NCI-H69 (cell line): ENCODE measurements around the gene RAPGEF6.
"Not testable (repeated sequence)": the region's sequence is repeated elsewhere in the genome, so short reads cannot be mapped to it uniquely, and the experiment has no call there.

Source experiments
- DNase-seq: peaks from one replicate; lab custom pipeline; 2025; lab: John Stamatoyannopoulos, UW

RAPGEF6 gene

GRCh38 chr5:131426011-131426410, 209.0 kb downstream of the RAPGEF6 start:
- no peak for DNase-seq

GRCh38 chr5:131423056-131423455, 212.0 kb downstream of the RAPGEF6 start:
- DNase-seq, result peak; percentile 57

GRCh38 chr5:131419877-131420276, 215.2 kb downstream of the RAPGEF6 start:
- no peak for DNase-seq

- no peak for DNase-seq
These were observed 216.2 kb downstream of the RAPGEF6 start for GRCh38 chr5:131418846-131419245.

- peak; percentile 81 for DNase-seq
These were observed 217.7 kb downstream of the RAPGEF6 start for GRCh38 chr5:131417240-131417869.

GRCh38 chr5:131416729-131417128, 218.3 kb downstream of the RAPGEF6 start:
- no peak for DNase-seq

GRCh38 chr5:131413605-131414559, 221.1 kb downstream of the RAPGEF6 start:
- DNase-seq, result no peak

GRCh38 chr5:131406975-131407638, 227.9 kb downstream of the RAPGEF6 start:
- DNase-seq, result no peak

- no peak for DNase-seq
These were observed 229.0 kb downstream of the RAPGEF6 start for GRCh38 chr5:131406076-131406475.

GRCh38 chr5:131405674-131406073, 229.4 kb downstream of the RAPGEF6 start:
- no peak for DNase-seq

- DNase-seq, result no peak
These were observed 234.4 kb downstream of the RAPGEF6 start for GRCh38 chr5:131400585-131400984.

- not testable (repeated sequence) for DNase-seq
These were observed 236.0 kb downstream of the RAPGEF6 start for GRCh38 chr5:131399007-131399406.

- no peak for DNase-seq
These were observed 238.3 kb downstream of the RAPGEF6 start for GRCh38 chr5:131396630-131397273.

GRCh38 chr5:131396015-131396414, 239.0 kb downstream of the RAPGEF6 start:
- no peak for DNase-seq

GRCh38 chr5:131394128-131394527, 240.9 kb downstream of the RAPGEF6 start:
- no peak for DNase-seq

GRCh38 chr5:131393498-131393968, 241.5 kb downstream of the RAPGEF6 start:
- DNase-seq, result no peak

- DNase-seq, result no peak
These were observed 242.4 kb downstream of the RAPGEF6 start for GRCh38 chr5:131392466-131393095.

GRCh38 chr5:131389869-131390265, 245.2 kb downstream of the RAPGEF6 start:
- no peak for DNase-seq

- DNase-seq, result no peak
These were observed 245.7 kb downstream of the RAPGEF6 start for GRCh38 chr5:131389096-131389868.

- DNase-seq, result no peak
These were observed 247.8 kb downstream of the RAPGEF6 start for GRCh38 chr5:131387255-131387654.

GRCh38 chr5:131386779-131387178, 248.2 kb downstream of the RAPGEF6 start:
- DNase-seq, result peak; percentile 60
